OCI-LY3 (cell line): ENCODE results near the gene CDKN1B.

Source experiments
- EZH2phosphoT487 ChIP-seq: fragments of 200-600 bp; shearing (Covaris generic); IDR thresholded peaks from 2 replicates; pipeline ENCODE4 v1.6.1; 2018; ENCODE audit warnings: antibody characterized with exemption, mixed run types, low read depth
- TF ChIP-seq, protein P1 (sequence below): fragments of 200-600, 300-600 bp; sonication (generic); IDR thresholded peaks from 2 replicates; pipeline ENCODE4 v1.5.1; 2014; ENCODE audit warnings: antibody characterized with exemption, low read length, low read depth

DNA sequence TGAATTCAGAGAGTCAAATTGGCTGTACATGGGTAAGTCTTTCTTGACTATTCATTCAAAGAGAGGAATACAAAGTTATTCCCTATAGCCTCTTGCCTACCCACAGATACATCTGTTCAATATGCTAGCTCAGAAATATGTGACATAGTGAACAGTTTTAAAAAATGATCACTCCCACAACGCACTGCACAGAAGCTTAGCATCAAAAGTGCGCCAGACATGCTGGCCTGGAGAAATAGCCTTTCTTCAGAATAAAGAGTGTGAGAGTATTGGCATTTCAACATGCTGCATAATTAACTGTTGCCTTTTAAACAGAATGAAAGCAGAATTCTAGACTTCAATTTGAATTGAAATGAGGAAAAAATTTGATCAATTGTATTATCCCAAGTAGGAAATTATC, 48.1 kb upstream of the CDKN1B start:
- TF ChIP-seq, protein P1, sequence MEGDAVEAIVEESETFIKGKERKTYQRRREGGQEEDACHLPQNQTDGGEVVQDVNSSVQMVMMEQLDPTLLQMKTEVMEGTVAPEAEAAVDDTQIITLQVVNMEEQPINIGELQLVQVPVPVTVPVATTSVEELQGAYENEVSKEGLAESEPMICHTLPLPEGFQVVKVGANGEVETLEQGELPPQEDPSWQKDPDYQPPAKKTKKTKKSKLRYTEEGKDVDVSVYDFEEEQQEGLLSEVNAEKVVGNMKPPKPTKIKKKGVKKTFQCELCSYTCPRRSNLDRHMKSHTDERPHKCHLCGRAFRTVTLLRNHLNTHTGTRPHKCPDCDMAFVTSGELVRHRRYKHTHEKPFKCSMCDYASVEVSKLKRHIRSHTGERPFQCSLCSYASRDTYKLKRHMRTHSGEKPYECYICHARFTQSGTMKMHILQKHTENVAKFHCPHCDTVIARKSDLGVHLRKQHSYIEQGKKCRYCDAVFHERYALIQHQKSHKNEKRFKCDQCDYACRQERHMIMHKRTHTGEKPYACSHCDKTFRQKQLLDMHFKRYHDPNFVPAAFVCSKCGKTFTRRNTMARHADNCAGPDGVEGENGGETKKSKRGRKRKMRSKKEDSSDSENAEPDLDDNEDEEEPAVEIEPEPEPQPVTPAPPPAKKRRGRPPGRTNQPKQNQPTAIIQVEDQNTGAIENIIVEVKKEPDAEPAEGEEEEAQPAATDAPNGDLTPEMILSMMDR: no peak
- no peak for TF ChIP-seq EZH2phosphoT487
